ENCODE measurements around the gene HMX3.
A peak's percentile ranks its signal among the peaks of the same experiment; 100 is the strongest.

The HMX3 gene

DNA sequence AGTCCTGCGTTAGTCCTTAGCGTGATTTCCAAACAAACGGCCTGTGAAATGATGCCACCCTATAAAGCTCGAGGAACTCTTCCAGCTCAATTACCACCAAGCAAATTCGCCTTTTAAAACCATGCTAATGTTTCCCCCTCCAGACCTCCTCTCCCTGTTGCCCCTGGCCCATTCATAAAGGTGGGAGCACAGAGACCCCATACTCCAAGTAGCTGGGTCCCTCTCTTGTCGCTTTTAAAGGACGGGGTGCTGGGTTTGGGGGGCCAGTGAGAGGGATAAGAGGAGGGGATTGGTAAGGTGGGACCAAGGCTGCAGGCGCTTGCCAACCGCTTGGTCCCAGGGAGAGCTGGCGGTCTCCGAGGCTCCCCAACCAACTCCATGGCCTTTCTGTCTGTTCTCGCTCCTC lies 13.4 kb downstream of the HMX3 start:
- Histone ChIP-seq H3K4me3 (ENCODE audit: low read length in 2 of 2) (no peak overlapping the region), H3K9me3 (ENCODE audit: control insufficient read depth in 2 of 2, low read length in 2 of 2) (no peaks in the 10 kb centered on the region), H3K27ac (ENCODE audit: low read length) (no peak overlapping the region), H3K9ac (ENCODE audit: low read length in 2 of 2) (no peak overlapping the region), H3K4me1 (ENCODE audit: control insufficient read depth, insufficient read depth, low read length) (peaks cover 25% of the 10 kb centered on the region), H3K27me3 (ENCODE audit: control insufficient read depth in 1 of 2, insufficient read depth in 2 of 2, low read length in 2 of 2) (peaks cover 74 to 93% of the 10 kb centered on the region in 2 donors), H3K36me3 (ENCODE audit: control insufficient read depth in 2 of 2, insufficient read depth in 2 of 2, low read length in 2 of 2) (no peaks in the 10 kb centered on the region)

DNA sequence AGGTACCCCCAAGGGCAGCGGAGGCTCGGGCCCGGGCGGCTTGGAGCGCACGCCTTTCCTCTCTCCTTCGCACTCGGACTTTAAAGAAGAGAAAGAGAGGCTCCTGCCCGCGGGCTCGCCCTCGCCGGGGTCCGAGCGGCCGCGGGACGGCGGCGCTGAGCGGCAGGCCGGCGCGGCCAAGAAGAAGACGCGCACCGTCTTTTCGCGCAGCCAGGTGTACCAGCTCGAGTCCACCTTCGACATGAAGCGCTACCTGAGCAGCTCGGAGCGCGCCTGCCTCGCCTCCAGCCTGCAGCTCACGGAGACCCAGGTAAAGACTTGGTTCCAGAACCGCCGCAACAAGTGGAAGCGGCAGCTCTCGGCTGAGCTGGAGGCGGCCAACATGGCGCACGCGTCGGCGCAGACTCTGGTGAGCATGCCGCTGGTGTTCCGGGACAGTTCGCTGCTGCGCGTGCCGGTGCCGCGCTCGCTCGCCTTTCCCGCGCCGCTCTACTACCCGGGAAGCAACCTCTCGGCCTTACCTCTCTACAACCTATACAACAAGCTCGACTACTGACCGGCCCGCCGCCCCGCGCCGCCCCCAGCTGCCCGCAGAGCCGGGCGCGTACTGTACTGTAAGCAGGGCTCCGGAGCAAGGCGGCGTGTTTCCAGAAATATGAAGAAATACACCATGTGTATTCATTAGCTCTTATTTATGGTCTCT lies 13.9 kb downstream of the HMX3 start:
- no peaks in the 10 kb centered on the region for H3K9me3 ChIP-seq (ENCODE audit: control insufficient read depth in 2 of 2, low read length in 2 of 2)
- H3K4me3 ChIP-seq (ENCODE audit: low read length in 2 of 2): peak overlapping the region; percentile 47 to 65
- no peaks in the 10 kb centered on the region for H3K36me3 ChIP-seq (ENCODE audit: control insufficient read depth in 2 of 2, insufficient read depth in 2 of 2, low read length in 2 of 2)
- peaks cover 69 to 87% of the 10 kb centered on the region in 2 donors for H3K27me3 ChIP-seq (ENCODE audit: control insufficient read depth in 1 of 2, insufficient read depth in 2 of 2, low read length in 2 of 2)
- H3K27ac ChIP-seq (ENCODE audit: low read length): no peak overlapping the region
- H3K4me1 ChIP-seq (ENCODE audit: control insufficient read depth, insufficient read depth, low read length): peaks cover 25% of the 10 kb centered on the region
- H3K9ac ChIP-seq (ENCODE audit: low read length in 2 of 2): no peak overlapping the region

DNA sequence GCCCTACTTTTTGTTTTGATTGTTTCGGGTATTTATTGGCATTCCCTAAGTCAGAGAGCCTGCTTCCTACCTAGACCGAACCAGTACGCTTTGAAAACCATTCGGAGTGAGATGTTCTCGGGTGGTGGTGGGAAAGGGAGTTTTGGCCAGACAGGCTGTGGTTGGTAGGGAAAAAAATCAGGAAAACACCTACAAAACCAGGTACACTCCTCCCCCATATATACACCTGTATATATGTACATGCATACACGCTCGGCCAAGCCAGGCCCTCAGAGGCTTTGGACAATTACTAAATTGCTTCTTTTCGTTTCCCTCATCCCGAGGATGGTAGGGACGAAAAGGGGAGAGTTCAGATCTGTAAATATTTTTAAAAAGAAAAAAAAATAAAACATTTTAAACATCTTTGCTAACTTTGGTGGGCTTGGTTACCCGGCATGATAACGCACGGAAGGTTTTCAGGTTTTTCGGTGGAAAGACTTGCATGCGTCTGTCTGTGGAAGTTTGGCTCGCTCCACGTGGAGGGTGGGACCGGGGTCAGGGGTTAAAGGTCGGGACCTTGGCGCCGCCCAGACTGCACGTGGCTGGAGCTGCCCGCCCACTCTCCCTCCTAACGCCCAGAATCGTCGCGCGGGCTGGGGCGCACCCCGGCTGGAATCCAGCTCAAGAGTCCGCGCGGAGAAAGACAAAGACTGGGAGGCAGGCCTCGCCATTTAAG lies 14.7 kb downstream of the HMX3 start:
- no peak overlapping the region for H3K9ac ChIP-seq (ENCODE audit: low read length in 2 of 2)
- no peak overlapping the region for H3K27ac ChIP-seq (ENCODE audit: low read length)
- peak overlapping the region; percentile 47 to 65 for H3K4me3 ChIP-seq (ENCODE audit: low read length in 2 of 2)
- peaks cover 62 to 80% of the 10 kb centered on the region in 2 donors for H3K27me3 ChIP-seq (ENCODE audit: control insufficient read depth in 1 of 2, insufficient read depth in 2 of 2, low read length in 2 of 2)
- peaks cover 32% of the 10 kb centered on the region for H3K4me1 ChIP-seq (ENCODE audit: control insufficient read depth, insufficient read depth, low read length)
- no peaks in the 10 kb centered on the region for H3K9me3 ChIP-seq (ENCODE audit: control insufficient read depth in 2 of 2, low read length in 2 of 2)
- H3K36me3 ChIP-seq (ENCODE audit: control insufficient read depth in 2 of 2, insufficient read depth in 2 of 2, low read length in 2 of 2): no peaks in the 10 kb centered on the region

DNA sequence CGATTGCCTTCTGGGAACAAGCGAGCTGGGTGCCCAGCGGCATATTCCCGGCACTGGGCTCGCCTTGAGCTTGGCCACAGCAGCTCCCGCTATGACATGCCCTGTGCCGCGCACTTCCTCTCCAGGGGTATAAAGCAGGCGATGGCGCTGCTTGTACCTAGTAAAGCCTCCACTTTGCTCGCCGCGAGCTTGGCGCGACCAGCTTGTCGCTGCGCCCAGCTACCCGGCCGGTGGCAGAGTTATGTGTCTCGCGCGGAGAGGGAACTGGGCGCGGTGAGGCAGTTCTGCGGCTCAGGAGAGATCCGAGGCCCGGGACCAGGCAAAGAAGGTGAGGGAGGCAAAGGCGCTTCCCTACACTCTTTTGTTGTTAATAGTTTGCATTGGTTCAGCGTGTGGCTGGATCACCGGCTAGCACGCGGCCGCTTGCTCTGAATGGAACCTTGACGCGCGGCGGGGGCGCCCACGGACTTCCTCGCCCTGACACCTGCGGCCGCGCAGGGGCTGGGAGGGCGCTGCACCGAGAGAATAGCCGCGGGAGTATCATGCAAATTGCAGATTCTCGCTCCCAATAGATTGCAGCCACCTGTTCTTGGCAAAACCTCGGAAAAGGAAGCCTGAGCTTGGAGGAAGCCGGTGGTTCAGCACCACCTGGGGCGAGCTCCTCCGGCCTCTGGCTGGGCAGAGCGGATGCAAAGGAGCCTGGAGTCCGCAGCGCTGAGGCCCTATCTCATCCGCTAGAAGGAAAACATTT lies 15.4 kb downstream of the HMX3 start:
- no peak overlapping the region for H3K27ac ChIP-seq (ENCODE audit: low read length)
- peaks cover 56 to 73% of the 10 kb centered on the region in 2 donors for H3K27me3 ChIP-seq (ENCODE audit: control insufficient read depth in 1 of 2, insufficient read depth in 2 of 2, low read length in 2 of 2)
- peak overlapping the region in 1 of 2 donors; percentile 22 for H3K4me3 ChIP-seq (ENCODE audit: low read length in 2 of 2)
- H3K9me3 ChIP-seq (ENCODE audit: control insufficient read depth in 2 of 2, low read length in 2 of 2): no peaks in the 10 kb centered on the region
- no peaks in the 10 kb centered on the region for H3K36me3 ChIP-seq (ENCODE audit: control insufficient read depth in 2 of 2, insufficient read depth in 2 of 2, low read length in 2 of 2)
- H3K9ac ChIP-seq (ENCODE audit: low read length in 2 of 2): no peak overlapping the region
- H3K4me1 ChIP-seq (ENCODE audit: control insufficient read depth, insufficient read depth, low read length): peaks cover 32% of the 10 kb centered on the region

DNA sequence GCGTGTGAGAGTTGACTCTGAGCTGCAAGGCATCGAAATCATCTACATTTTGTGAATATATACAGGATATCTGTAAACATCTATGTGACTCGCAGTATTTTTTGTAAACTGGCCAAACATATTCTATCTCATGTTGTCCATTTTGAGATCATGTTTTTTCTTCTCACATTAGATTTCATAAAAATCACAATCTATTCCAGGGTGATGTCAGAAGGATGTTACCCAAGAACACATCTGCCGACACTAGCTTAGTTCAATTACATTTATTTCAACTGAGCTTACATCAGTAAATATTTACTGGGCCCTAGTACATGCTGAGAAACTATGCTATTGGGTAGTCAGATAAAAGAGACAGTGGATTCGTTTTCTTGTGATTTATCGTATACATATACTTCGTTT lies 16.0 kb downstream of the HMX3 start:
- no peak overlapping the region for H3K4me3 ChIP-seq (ENCODE audit: low read length in 2 of 2)

DNA sequence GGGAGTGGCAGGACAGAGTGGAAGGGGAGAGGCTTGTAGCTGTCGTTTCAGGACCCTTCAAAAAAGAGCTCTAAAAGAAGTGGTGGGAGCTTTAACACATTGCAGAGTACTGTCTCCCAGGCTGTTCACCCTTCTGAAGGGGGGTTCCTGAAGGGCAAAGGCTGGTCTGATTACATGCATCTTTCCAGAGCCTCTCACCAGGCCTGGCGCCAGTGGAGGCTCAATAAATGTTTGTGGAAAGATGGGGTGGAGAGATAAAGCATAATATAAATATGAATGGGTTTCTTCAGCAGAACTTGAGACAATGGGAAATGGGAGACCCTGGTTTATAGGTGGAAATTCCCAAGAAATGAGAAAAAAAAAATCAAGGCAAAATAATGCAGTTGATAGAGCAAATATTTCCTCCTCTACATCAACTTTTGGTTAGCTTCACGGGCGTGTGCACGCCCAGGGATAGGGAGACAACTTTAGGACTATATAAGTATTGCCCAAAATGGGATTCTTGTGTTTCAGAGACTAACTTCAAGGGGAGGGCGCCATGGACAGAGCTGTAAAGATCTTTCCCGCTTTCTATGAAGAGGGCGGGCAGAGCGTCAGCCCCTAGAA lies 17.8 kb downstream of the HMX3 start:
- Histone ChIP-seq H3K9ac (ENCODE audit: low read length in 2 of 2) (no peak overlapping the region), H3K36me3 (ENCODE audit: control insufficient read depth in 2 of 2, insufficient read depth in 2 of 2, low read length in 2 of 2) (peaks cover 9 to 11% of the 10 kb centered on the region in 2 donors), H3K4me3 (ENCODE audit: low read length in 2 of 2) (peak overlapping the region in 1 of 2 donors; percentile 94), H3K9me3 (ENCODE audit: control insufficient read depth in 2 of 2, low read length in 2 of 2) (no peaks in the 10 kb centered on the region), H3K4me1 (ENCODE audit: control insufficient read depth, insufficient read depth, low read length) (peaks cover 26% of the 10 kb centered on the region), H3K27me3 (ENCODE audit: control insufficient read depth in 1 of 2, insufficient read depth in 2 of 2, low read length in 2 of 2) (peaks cover 39 to 48% of the 10 kb centered on the region in 2 donors), H3K27ac (ENCODE audit: low read length) (no peak overlapping the region)

More for the DNA sequence above, 16.0 kb downstream of the HMX3 start:
- Histone ChIP-seq H3K4me1 (ENCODE audit: control insufficient read depth, insufficient read depth, low read length) (peaks cover 32% of the 10 kb centered on the region), H3K27ac (ENCODE audit: low read length) (no peak overlapping the region), H3K27me3 (ENCODE audit: control insufficient read depth in 1 of 2, insufficient read depth in 2 of 2, low read length in 2 of 2) (peaks cover 52 to 67% of the 10 kb centered on the region in 2 donors), H3K9ac (ENCODE audit: low read length in 2 of 2) (no peak overlapping the region), H3K9me3 (ENCODE audit: control insufficient read depth in 2 of 2, low read length in 2 of 2) (no peaks in the 10 kb centered on the region), H3K36me3 (ENCODE audit: control insufficient read depth in 2 of 2, insufficient read depth in 2 of 2, low read length in 2 of 2) (peaks cover 0 to 4% of the 10 kb centered on the region in 2 donors)

DNA sequence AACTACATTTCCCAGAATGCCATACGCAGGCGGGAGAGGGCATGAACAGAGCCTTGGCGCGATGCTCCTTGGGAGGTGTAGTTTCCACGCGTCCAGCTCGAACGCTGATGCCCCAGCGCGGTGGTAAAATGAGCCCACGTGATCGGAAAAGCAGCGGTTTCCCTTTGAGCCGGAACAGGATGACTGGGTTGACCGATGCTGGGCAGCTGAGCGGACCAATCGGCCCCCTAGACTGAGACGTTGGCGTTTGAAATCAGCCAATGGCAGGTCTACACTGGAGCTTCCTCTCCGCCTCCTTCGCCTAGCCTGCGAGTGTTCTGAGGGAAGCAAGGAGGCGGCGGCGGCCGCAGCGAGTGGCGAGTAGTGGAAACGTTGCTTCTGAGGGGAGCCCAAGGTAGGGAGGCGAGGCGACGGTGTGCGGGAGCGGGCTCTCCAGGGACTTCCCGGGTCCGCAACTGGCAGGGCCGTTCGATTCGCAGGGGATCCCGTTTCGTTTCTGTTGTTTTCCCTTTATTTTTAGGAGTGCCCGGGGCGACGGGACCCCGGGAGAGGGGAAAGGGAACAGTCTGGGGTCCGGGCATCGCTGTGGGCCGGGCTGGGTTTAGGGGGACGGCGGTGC lies 18.4 kb downstream of the HMX3 start, which contains the start of gene BUB3:
BUB3 (plus strand) TSS at position 311 of the 619 bp plus-strand sequence. CDS start 516 bp downstream, outside the sequence.
- peak within 1 kb of the TSS; percentile 84 to 91 for H3K9ac ChIP-seq (ENCODE audit: low read length in 2 of 2)
- peaks cover 26% of the 10 kb centered on the region for H3K4me1 ChIP-seq (ENCODE audit: control insufficient read depth, insufficient read depth, low read length)
- peaks cover 32 to 42% of the 10 kb centered on the region in 2 donors for H3K27me3 ChIP-seq (ENCODE audit: control insufficient read depth in 1 of 2, insufficient read depth in 2 of 2, low read length in 2 of 2)
- peak within 1 kb of the TSS; percentile 72 to 94 for H3K4me3 ChIP-seq (ENCODE audit: low read length in 2 of 2)
- H3K36me3 ChIP-seq (ENCODE audit: control insufficient read depth in 2 of 2, insufficient read depth in 2 of 2, low read length in 2 of 2): peaks cover 9 to 11% of the 10 kb centered on the region in 2 donors
- peak within 1 kb of the TSS; percentile 88 for H3K27ac ChIP-seq (ENCODE audit: low read length)
- no peaks in the 10 kb centered on the region for H3K9me3 ChIP-seq (ENCODE audit: control insufficient read depth in 2 of 2, low read length in 2 of 2)

DNA sequence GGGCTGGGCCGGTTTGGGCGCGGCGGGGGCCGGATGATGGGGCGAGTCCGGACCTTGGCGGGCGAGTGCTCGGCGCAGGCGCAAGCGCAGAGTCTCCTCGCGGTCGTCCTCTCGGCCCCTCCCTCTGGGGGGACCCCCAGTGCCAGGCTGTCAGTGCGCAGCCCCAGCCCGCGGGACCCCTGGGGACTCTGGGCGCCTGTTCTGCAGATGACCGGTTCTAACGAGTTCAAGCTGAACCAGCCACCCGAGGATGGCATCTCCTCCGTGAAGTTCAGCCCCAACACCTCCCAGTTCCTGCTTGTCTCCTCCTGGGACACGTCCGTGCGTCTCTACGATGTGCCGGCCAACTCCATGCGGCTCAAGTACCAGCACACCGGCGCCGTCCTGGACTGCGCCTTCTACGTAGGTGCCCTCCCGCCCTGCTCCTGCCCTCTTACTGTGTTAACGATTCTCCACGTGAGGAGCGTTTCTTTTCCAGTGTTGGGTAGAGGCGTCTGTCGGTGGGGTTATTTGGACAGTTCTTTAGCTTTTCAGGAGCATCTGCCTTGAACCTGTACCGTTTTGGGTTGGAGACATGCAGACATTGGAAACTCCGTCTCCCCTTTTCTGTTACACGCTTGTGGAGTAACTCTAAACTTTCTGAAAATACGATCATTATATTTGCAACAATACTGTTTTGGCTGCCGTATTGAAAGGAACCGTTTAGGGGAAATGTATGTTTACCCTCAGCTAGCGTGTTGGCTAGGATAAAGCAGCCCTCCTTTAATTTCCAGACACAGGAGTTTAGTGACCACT lies 19.1 kb downstream of the HMX3 start:
- Histone ChIP-seq H3K9ac (ENCODE audit: low read length in 2 of 2) (peak overlapping the region; percentile 84 to 91), H3K4me3 (ENCODE audit: low read length in 2 of 2) (peak overlapping the region; percentile 72 to 94), H3K27me3 (ENCODE audit: control insufficient read depth in 1 of 2, insufficient read depth in 2 of 2, low read length in 2 of 2) (peaks cover 27 to 35% of the 10 kb centered on the region in 2 donors), H3K4me1 (ENCODE audit: control insufficient read depth, insufficient read depth, low read length) (peaks cover 19% of the 10 kb centered on the region), H3K27ac (ENCODE audit: low read length) (peak overlapping the region; percentile 88), H3K36me3 (ENCODE audit: control insufficient read depth in 2 of 2, insufficient read depth in 2 of 2, low read length in 2 of 2) (peaks cover 9 to 11% of the 10 kb centered on the region in 2 donors), H3K9me3 (ENCODE audit: control insufficient read depth in 2 of 2, low read length in 2 of 2) (no peaks in the 10 kb centered on the region)

DNA sequence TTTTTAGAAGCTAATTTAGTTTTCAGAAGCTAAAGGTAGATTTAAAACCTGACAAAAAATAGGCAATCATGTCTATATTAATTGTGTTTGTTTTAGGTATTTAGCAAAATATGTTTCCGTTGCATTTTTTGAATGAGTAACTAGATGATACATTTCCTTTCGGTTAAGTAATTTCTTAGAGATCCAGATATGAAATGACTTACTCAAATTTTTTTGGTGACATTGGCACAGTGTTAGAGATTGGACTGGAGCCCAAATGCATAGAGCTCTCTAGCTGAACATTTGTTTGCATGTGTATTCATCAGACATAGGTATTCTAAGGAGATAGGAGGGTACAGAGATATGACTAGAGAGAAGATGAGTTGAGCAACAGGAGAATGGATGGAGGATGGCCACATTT lies 20.3 kb downstream of the HMX3 start:
- peaks cover 9 to 14% of the 10 kb centered on the region in 2 donors for H3K36me3 ChIP-seq (ENCODE audit: control insufficient read depth in 2 of 2, insufficient read depth in 2 of 2, low read length in 2 of 2)
- peaks cover 16 to 23% of the 10 kb centered on the region in 2 donors for H3K27me3 ChIP-seq (ENCODE audit: control insufficient read depth in 1 of 2, insufficient read depth in 2 of 2, low read length in 2 of 2)
- peaks cover 12% of the 10 kb centered on the region for H3K4me1 ChIP-seq (ENCODE audit: control insufficient read depth, insufficient read depth, low read length)
- no peak overlapping the region for H3K9ac ChIP-seq (ENCODE audit: low read length in 2 of 2)
- H3K4me3 ChIP-seq (ENCODE audit: low read length in 2 of 2): no peak overlapping the region
- no peaks in the 10 kb centered on the region for H3K9me3 ChIP-seq (ENCODE audit: control insufficient read depth in 2 of 2, low read length in 2 of 2)
- H3K27ac ChIP-seq (ENCODE audit: low read length): no peak overlapping the region

Data from stomach smooth muscle (tissue), 2 donors.